GM10248 (cell line): ENCODE measurements around the gene ENGASE.

Experiments
- CTCF ChIA-PET: fragments of 300-600 bp; sonication (Branson Sonifier 250); formaldehyde crosslinking; extraction: SDS; loops from one replicate; lab custom pipeline; 2021; ENCODE audit warnings: antibody characterized with exemption; lab: Yijun Ruan, JAX
- POLR2A ChIA-PET: fragments of 350-650 bp; sonication (Branson Sonifier 250); formaldehyde crosslinking; extraction: SDS; loops from one replicate; lab custom pipeline; 2020; ENCODE audit warnings: antibody characterized with exemption; lab: Yijun Ruan, JAX
- DNase-seq: peaks from one replicate; pipeline ENCODE4 v3.0.0; 2012; ENCODE audit errors: extremely low spot score
- TF ChIP-seq, protein P1 (sequence below): IDR thresholded peaks from 2 replicates; pipeline ENCODE4 v1.5.1; 2012; ENCODE audit warnings: mild to moderate bottlenecking, low read depth; ENCODE audit errors: extremely low read depth, missing control alignments, control extremely low read depth

Gene ENGASE

DNA sequence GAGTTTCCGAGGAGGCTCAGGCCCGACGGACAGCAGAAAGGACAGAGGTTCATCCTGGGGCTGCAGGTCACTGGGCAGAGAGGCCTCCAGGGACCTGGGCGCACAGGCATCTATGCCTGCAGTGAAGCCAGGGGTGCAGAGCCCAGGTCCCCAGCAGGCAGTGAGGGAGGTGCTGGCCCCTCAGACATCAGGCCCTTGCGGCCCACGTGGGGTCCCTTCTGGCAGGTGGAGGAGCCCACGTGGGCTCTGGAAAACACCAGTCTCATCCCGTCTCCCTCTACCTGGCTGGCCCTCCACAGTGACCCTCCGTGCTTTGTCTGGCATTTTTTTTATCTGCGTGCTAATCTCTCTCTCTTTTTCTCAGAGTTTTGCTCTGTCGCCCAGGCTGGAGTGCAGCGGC, 36.5 kb downstream of the ENGASE start:
- CTCF ChIA-PET = no interaction called here
- TF ChIP-seq, protein P1, sequence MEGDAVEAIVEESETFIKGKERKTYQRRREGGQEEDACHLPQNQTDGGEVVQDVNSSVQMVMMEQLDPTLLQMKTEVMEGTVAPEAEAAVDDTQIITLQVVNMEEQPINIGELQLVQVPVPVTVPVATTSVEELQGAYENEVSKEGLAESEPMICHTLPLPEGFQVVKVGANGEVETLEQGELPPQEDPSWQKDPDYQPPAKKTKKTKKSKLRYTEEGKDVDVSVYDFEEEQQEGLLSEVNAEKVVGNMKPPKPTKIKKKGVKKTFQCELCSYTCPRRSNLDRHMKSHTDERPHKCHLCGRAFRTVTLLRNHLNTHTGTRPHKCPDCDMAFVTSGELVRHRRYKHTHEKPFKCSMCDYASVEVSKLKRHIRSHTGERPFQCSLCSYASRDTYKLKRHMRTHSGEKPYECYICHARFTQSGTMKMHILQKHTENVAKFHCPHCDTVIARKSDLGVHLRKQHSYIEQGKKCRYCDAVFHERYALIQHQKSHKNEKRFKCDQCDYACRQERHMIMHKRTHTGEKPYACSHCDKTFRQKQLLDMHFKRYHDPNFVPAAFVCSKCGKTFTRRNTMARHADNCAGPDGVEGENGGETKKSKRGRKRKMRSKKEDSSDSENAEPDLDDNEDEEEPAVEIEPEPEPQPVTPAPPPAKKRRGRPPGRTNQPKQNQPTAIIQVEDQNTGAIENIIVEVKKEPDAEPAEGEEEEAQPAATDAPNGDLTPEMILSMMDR = no peak
- POLR2A ChIA-PET = no interaction called here
- no peak for DNase-seq

DNA sequence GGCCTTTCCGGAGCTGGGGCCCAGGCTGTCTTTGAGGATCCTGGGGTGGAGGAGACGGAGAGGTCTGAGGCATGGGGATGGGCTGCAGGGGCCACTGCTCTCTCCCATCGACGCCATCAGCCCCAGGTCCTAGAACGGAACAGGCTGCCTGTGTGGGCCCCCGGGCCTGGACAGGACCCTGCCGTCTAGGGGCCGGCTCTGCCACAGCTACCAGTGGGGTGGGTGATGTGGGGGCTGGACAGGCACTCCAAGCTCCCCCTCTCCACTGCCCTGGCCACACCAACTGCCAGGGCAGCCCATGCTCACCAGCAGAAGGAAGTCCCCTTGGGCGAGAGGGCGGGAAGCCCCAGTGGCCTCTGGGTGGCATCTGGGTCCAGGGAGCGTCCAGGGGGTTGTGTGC, 37.8 kb downstream of the ENGASE start:
- ChIA-PET POLR2A (no interaction called here), CTCF (no interaction called here)
- DNase-seq = no peak
- TF ChIP-seq, protein P1 = no peak

DNA sequence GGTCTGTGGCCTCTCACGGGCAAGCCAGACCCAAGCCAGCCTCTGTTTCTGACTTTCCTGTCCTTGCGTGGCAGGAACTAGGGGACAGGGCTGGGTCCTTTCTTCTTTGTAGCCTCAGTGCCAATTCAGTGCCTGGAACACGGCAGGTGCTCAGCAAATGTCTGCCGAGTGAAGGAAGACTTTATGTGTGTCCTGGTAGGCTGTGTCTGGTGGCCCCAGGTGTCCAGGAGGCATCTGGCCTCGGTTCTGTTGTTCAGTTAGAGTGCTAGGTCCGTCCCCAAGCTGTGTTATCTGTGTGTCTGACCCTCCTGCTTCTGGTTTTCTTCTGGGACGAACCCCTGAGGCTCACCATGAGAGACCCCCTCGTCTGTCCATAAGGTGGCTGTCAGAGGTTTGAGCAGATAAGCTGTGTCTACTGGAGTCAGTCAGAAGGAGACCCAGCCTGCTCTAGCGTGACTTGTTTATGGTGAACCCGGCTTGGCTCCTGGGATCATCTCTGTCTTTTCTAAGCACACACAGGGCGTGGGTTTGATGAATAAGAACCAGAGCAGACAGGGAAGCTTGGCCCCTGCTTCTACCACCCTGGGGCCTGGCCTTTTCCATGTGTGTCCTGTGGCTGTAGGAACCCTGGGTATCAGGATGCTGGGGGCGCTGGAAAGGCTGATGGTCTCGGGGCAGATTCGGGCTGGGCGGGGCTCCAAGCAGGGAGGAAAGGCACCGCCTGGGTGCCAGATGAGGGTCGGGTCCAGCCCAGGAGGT, 39.3 kb downstream of the ENGASE start:
- DNase-seq = no peak
- TF ChIP-seq, protein P1 = no peak
- POLR2A ChIA-PET = no interaction called here
- CTCF ChIA-PET = no interaction called here

DNA sequence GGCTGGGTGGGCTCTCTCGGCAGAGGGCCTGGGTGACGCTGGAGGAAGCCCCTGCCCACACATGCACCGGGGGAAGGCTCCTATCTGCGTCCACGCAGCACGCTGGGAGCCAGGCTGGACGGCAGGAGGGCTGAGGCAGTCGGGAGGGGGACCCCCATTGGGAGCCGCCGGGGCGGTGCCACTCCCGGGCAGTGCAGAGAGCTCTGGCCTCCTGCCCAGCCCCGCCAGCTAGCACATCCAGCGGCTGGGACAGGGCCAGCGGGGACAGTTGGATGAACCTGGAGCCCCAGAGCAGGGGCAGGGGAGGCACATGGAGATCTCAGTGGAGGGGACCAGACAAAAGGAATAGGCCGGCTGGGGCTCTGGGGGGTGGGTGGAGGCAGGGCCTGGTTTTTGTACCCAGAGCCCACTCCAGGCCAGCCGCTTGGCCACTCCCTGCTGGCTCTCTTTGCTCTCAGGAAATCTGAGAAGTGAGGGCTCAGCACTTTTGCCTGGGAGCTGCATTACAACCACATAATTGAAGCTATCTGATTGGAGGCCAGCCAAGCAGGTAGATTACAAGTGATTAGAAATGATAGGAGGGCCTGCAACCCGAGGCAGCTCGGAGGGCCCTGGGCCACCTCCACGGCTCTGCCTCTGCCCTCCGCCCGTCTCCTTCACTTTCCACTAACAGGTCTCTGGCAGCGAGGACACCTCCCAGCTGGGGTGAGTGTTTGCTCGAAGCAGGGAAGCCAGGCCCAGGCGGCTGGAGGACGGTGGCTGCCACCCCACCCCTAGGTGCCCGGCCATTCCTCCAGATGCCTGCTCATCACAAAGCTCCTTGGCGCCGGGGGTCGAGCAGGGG, 40.1 kb downstream of the ENGASE start:
- CTCF ChIA-PET = interaction anchor here (1.3 kb wide), 1 partner anchor 27 kb away, joined by 3 read pairs; no protein-coding TSS in a partner anchor
- DNase-seq = no peak

DNA sequence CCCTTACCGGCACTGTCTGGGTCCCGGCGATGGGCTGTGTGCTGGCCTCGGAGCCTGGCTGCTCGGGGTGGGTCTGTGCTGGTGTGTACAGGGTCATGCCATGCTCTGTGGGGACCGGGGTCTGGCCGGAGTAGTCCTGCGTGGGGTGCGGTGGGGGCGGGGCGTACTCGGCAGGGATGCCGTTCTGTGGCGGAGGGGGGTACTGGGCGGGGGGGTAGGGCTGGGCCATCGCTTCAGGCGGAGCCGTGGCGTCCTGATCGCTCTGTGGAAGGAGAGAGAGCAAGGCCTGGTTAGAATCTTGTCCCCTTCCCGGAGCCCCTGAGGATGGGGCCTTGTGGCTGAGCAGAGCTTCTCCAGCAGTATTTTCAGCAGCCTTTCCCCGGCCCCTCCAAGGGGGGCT, 40.9 kb downstream of the ENGASE start:
- DNase-seq = no peak
- ChIA-PET POLR2A (no interaction called here), CTCF (interaction anchor here (1.3 kb wide), 1 partner anchor 28 kb away, joined by 3 read pairs; no protein-coding TSS in a partner anchor)
- TF ChIP-seq, protein P1 = no peak

More for the DNA sequence above, 40.1 kb downstream of the ENGASE start:
- TF ChIP-seq, protein P1 = no peak
- POLR2A ChIA-PET = no interaction called here

DNA sequence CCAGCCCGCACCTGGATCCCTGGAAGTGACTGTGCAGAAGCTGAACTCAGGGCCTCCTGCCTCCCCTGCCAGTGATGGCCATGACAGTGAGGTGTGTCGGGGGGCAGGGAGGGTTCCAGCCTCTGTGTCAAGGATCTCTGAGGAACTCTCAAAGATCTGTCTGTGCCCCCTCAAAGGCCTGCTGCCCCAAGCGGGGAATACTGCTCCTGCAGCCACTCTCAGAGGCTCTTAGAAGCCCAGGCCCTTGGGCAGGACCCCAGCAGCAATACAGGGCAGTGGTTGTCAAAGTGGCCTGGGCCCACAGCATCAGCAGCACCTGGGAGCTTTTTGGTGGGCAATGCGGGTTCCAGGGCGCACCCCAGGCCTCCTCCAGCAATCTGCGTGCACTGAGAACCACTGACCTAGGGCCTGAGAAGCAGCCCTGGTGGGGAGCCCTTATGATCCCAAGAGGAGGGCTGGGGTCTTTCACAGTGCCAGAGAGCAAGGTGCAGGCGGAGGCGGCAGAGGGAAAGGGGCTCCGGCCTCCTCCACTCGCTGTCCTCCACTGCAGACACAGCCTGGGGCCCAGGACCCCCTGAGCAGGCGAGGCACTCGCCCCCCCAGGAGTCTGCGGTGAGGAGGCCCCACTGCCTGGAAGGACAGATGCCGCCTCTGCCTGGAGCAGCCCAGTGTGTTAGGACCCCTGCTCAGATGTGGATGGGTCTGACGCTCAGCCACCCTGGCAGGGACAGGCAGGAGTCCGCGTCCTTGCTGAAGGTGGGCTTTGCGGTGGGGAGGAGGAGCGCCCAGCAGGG, 42.1 kb downstream of the ENGASE start:
- CTCF ChIA-PET = no interaction called here
- POLR2A ChIA-PET = no interaction called here
- DNase-seq = no peak
- TF ChIP-seq, protein P1 = no peak
